Neural cell (in vitro differentiated cells): ENCODE data around the gene IL19.

Source experiments
- CTCF ChIP-seq: fragments of 450-650 bp; IDR thresholded peaks from 2 replicates; pipeline ENCODE4 v1.5.1; 2014; ENCODE audit warnings: antibody characterized with exemption, mild to moderate bottlenecking, moderate library complexity; ENCODE audit not compliant: poor library complexity, severe bottlenecking
- EP300 ChIP-seq: fragments of 450-650 bp; conservative IDR thresholded peaks from 2 replicates; pipeline ENCODE4 v1.6.1; 2014; ENCODE audit warnings: antibody characterized with exemption, mild to moderate bottlenecking, moderate library complexity; ENCODE audit not compliant: poor library complexity, severe bottlenecking
- EZH2 ChIP-seq: fragments of 200-600, 300-800 bp; shearing (Covaris generic), sonication (generic); IDR thresholded peaks from 2 replicates; pipeline ENCODE4 v1.6.1; 2014; ENCODE audit warnings: antibody characterized with exemption, low read length, borderline replicate concordance, mild to moderate bottlenecking; ENCODE audit not compliant: insufficient read depth, poor library complexity, severe bottlenecking
- POLR2AphosphoS5 ChIP-seq: IDR thresholded peaks from 2 replicates; pipeline ENCODE4 v1.6.1; 2012
- RAD21 ChIP-seq: fragments of 450-650 bp; conservative IDR thresholded peaks from 2 replicates; pipeline ENCODE4 v1.6.1; 2014; ENCODE audit warnings: antibody characterized with exemption, mild to moderate bottlenecking, moderate library complexity
- REST ChIP-seq: IDR thresholded peaks from 2 replicates; pipeline ENCODE4 v1.6.1; 2012; ENCODE audit warnings: borderline replicate concordance
- SMC3 ChIP-seq: fragments of 450-650 bp; conservative IDR thresholded peaks from 2 replicates; pipeline ENCODE4 v1.6.1; 2014; ENCODE audit warnings: antibody characterized with exemption, mild to moderate bottlenecking, moderate library complexity; ENCODE audit not compliant: poor library complexity
- TAF1 ChIP-seq: IDR thresholded peaks from 2 replicates; pipeline ENCODE4 v1.6.1; 2012; ENCODE audit warnings: low read depth

- TF ChIP-seq REST (no peak), CTCF (no peak), EZH2 (no peak), POLR2AphosphoS5 (no peak), EP300 (no peak), TAF1 (no peak), SMC3 (no peak), RAD21 (no peak)
These were observed 57.5 kb downstream of the IL19 start for GRCh38 chr1:206828061-206828460.
